Naive thymus-derived CD8-positive, alpha-beta T cell (primary cell): ENCODE results near the gene ACTRT3. TPM values are rescaled to one million over a fixed set of nuclear protein-coding genes. Genes with fewer than 3 reads are reported as not detected.
A peak's percentile ranks its signal among the peaks of the same experiment; 100 is the strongest.

Experiments used
- ATAC-seq, 2 donors: fragments of 150-1000 bp; cut with Tn5 transposase in 1 of 2; sonication (Bioruptor Pico), chemical (Tn5 transposase) in 1 of 2; 1 replicate in 1 of 2; 2 replicates in 1 of 2; pipeline ENCODE4 v1.10.0; 2021; ENCODE audit warnings: mild to moderate bottlenecking in 2 of 2, moderate library complexity in 2 of 2
- POLR2A ChIA-PET: fragments of 350-600 bp; sonication (Branson Sonifier 250); formaldehyde crosslinking; loops from one replicate; lab custom pipeline; 2021; ENCODE audit warnings: antibody characterized with exemption; lab: Charles Lee
- DNase-seq, 10 donors: peaks; one replicate each; pipeline versions ENCODE4 v3.0.0 to v3.0.0-alpha.2; 2020 to 2022
- H3K27ac Mint-ChIP-seq, 10 donors: one replicate each; pipeline ENCODE4 v1.8.0; 2020 to 2022; ENCODE audit warnings: mild to moderate bottlenecking in 10 of 10, mixed read lengths in 10 of 10, moderate library complexity in 4 of 10, inconsistent platforms in 1 of 10
- H3K27me3 Mint-ChIP-seq, 5 donors: one replicate each; pipeline ENCODE4 v1.8.0; 2021 to 2022; ENCODE audit warnings: mixed read lengths in 5 of 5
- H3K36me3 Mint-ChIP-seq, 3 donors: one replicate each; pipeline ENCODE4 v1.8.0; 2020 to 2022; ENCODE audit warnings: mixed read lengths in 3 of 3, mild to moderate bottlenecking in 2 of 3, inconsistent platforms in 1 of 3
- H3K4me1 Mint-ChIP-seq, 4 donors: one replicate each; pipeline ENCODE4 v1.8.0; 2021 to 2022; ENCODE audit warnings: mixed read lengths in 4 of 4
- H3K4me3 Mint-ChIP-seq, 10 donors: one replicate each; pipeline ENCODE4 v1.8.0; 2020 to 2022; ENCODE audit warnings: mild to moderate bottlenecking in 10 of 10, mixed read lengths in 10 of 10, moderate library complexity in 6 of 10, inconsistent platforms in 1 of 10
- H3K9me3 Mint-ChIP-seq, 9 donors: one replicate each; pipeline ENCODE4 v1.8.0; 2020 to 2022; ENCODE audit warnings: mixed read lengths in 9 of 9, mild to moderate bottlenecking in 3 of 9, inconsistent platforms in 1 of 9, moderate library complexity in 1 of 9
- polyA plus RNA-seq, 3 donors: library from polyadenylated mRNA; unstranded; fragments of 300-500 nt; fragmentation: Illumina TruSeq; gene quantifications; one replicate each; pipeline ENCODE4 v1.2.3, GENCODE V29; 2021
- total RNA-seq, 8 experiments: library from RNA in 2 of 8; stranded (reverse) in 2 of 8; gene quantifications; one replicate each; pipeline ENCODE4 v1.2.3 and lab custom pipeline; 2021 to 2026

ACTRT3 gene
- under 1 TPM in 1 of 2 experiments, not detected in 1; 0.29 TPM for total RNA-seq
- polyA plus RNA-seq: under 1 TPM; 0.13 to 0.15 (median 0.14) TPM
- 0.09 to 1.3 (median 0.39) reads per million in 6 experiments for total RNA-seq (lab: John Stamatoyannopoulos, UW)

GRCh38 chr3:169769287-169770181, at the start of gene ACTRT3:
ACTRT3 (minus strand) TSS chr3:169769561; CDS start chr3:169769520, 41 bp downstream.
- peaks cover 0 to 3% (median 0%) of the 10 kb centered on the region in 5 donors for H3K27me3 Mint-ChIP-seq
- H3K36me3 Mint-ChIP-seq: peaks cover 0 to 10% (median 6%) of the 10 kb centered on the region in 3 donors
- peak within 1 kb of the TSS in 9 of 10 donors; percentile 79 to 91 (median 87) for H3K27ac Mint-ChIP-seq
- H3K4me3 Mint-ChIP-seq: peak within 1 kb of the TSS; percentile 83 to 93 (median 90)
- POLR2A ChIA-PET: interaction anchor here (0.6 to 1.8 kb wide), 4 partner anchors 43 to 587 kb away, joined by 3 to 9 read pairs (median 4); partner anchors contain the start of genes LRRC34, LRRIQ4 and SEC62
- peaks cover 0 to 10% (median 3%) of the 10 kb centered on the region in 9 donors for H3K9me3 Mint-ChIP-seq
- H3K4me1 Mint-ChIP-seq: peaks cover 12 to 42% (median 32%) of the 10 kb centered on the region in 4 donors
- peak; percentile 41 to 71 (median 49) for DNase-seq
- ATAC-seq: peak in 1 of 2 donors; percentile 5

GRCh38 chr3:169818316-169818715, 49.0 kb upstream of the ACTRT3 start:
- Mint-ChIP-seq H3K4me1 (peaks cover 8 to 11% (median 9%) of the 10 kb centered on the region in 4 donors), H3K27ac (no peak overlapping the region), H3K27me3 (peaks cover 3 to 28% (median 10%) of the 10 kb centered on the region in 5 donors), H3K9me3 (peaks cover 2 to 26% (median 11%) of the 10 kb centered on the region in 9 donors), H3K36me3 (peaks cover 0 to 6% (median 4%) of the 10 kb centered on the region in 3 donors), H3K4me3 (no peak overlapping the region)
- POLR2A ChIA-PET: no interaction called here
- ATAC-seq (no peak), DNase-seq (no peak)

GRCh38 chr3:169815590-169816150, 46.3 kb upstream of the ACTRT3 start:
- H3K9me3 Mint-ChIP-seq: peaks cover 2 to 26% (median 11%) of the 10 kb centered on the region in 9 donors
- peaks cover 0 to 6% (median 4%) of the 10 kb centered on the region in 3 donors for H3K36me3 Mint-ChIP-seq
- POLR2A ChIA-PET: no interaction called here
- ATAC-seq (no peak), DNase-seq (no peak)
- H3K4me3 Mint-ChIP-seq: no peak overlapping the region
- H3K27ac Mint-ChIP-seq: no peak overlapping the region
- H3K27me3 Mint-ChIP-seq: peaks cover 0 to 4% (median 0%) of the 10 kb centered on the region in 5 donors
- peaks cover 18 to 24% (median 22%) of the 10 kb centered on the region in 4 donors for H3K4me1 Mint-ChIP-seq

GRCh38 chr3:169813757-169814517, 44.6 kb upstream of the ACTRT3 start:
- POLR2A ChIA-PET: interaction anchor here (3.5 kb wide), 1 partner anchor 41 kb away, joined by 21 read pairs; the partner anchor contains the start of gene MYNN
- H3K27ac Mint-ChIP-seq: peak overlapping the region; percentile 42 to 93 (median 78)
- H3K4me1 Mint-ChIP-seq: peaks cover 18 to 24% (median 22%) of the 10 kb centered on the region in 4 donors
- peaks cover 0 to 2% (median 0%) of the 10 kb centered on the region in 5 donors for H3K27me3 Mint-ChIP-seq
- H3K36me3 Mint-ChIP-seq: peaks cover 0 to 6% (median 4%) of the 10 kb centered on the region in 3 donors
- peaks cover 2 to 26% (median 11%) of the 10 kb centered on the region in 9 donors for H3K9me3 Mint-ChIP-seq
- peak overlapping the region; percentile 78 to 93 (median 88) for H3K4me3 Mint-ChIP-seq
- DNase-seq: peak; percentile 48 to 87 (median 74)
- peak; percentile 77 to 86 for ATAC-seq

GRCh38 chr3:169813278-169813677, 43.9 kb upstream of the ACTRT3 start:
- H3K27me3 Mint-ChIP-seq: peaks cover 0 to 2% (median 0%) of the 10 kb centered on the region in 5 donors
- DNase-seq (no peak), ATAC-seq (peak; percentile 1 to 2)
- H3K9me3 Mint-ChIP-seq: peaks cover 2 to 26% (median 11%) of the 10 kb centered on the region in 9 donors
- POLR2A ChIA-PET: interaction anchor here (0.6 to 3.5 kb wide), 5 partner anchors 11 to 154 kb away, joined by 3 to 21 read pairs (median 5); partner anchors contain the start of genes ACTRT3, MYNN and SEC62
- peaks cover 0 to 6% (median 4%) of the 10 kb centered on the region in 3 donors for H3K36me3 Mint-ChIP-seq
- peaks cover 18 to 24% (median 22%) of the 10 kb centered on the region in 4 donors for H3K4me1 Mint-ChIP-seq
- H3K27ac Mint-ChIP-seq: peak overlapping the region; percentile 42 to 93 (median 78)
- H3K4me3 Mint-ChIP-seq: peak overlapping the region; percentile 78 to 93 (median 88)

- Mint-ChIP-seq H3K27me3 (peaks cover 0 to under 1% (median 0%) of the 10 kb centered on the region in 5 donors), H3K9me3 (peaks cover 2 to 23% (median 11%) of the 10 kb centered on the region in 9 donors), H3K27ac (peak within 1 kb of the TSS; percentile 42 to 93 (median 79)), H3K4me3 (peak within 1 kb of the TSS; percentile 78 to 93 (median 88)), H3K4me1 (peaks cover 18 to 24% (median 22%) of the 10 kb centered on the region in 4 donors), H3K36me3 (peaks cover 0 to 6% (median 4%) of the 10 kb centered on the region in 3 donors)
- ATAC-seq (peak; percentile 62 to 71), DNase-seq (peak; percentile 30 to 81 (median 50))
- POLR2A ChIA-PET: interaction anchor here (0.6 to 3.5 kb wide), 6 partner anchors 12 to 154 kb away, joined by 3 to 21 read pairs (median 5); partner anchors contain the start of genes ACTRT3, MYNN, SEC62 and TERC
Measured at GRCh38 chr3:169812332-169813235, 43.2 kb upstream of the ACTRT3 start, which contains the start of the genes LRRC34 and LRRIQ4. LRRC34 (minus strand) TSS chr3:169812904; CDS start chr3:169812548, 356 bp downstream. LRRIQ4 (plus strand) TSS chr3:169812870; CDS start chr3:169821922, 9,052 bp downstream.

- peaks cover 18 to 24% (median 22%) of the 10 kb centered on the region in 4 donors for H3K4me1 Mint-ChIP-seq
- POLR2A ChIA-PET: interaction anchor here (1.1 to 3.5 kb wide), 5 partner anchors 39 to 155 kb away, joined by 3 to 21 read pairs (median 5); partner anchors contain the start of genes ACTRT3, MYNN, SEC62 and TERC
- H3K27ac Mint-ChIP-seq: peak overlapping the region in 8 of 10 donors; percentile 24 to 83 (median 68)
- ATAC-seq: peak; percentile 37 to 48
- H3K27me3 Mint-ChIP-seq: no peaks in the 10 kb centered on the region
- H3K36me3 Mint-ChIP-seq: peaks cover 0 to 6% (median 4%) of the 10 kb centered on the region in 3 donors
- peak in 4 of 10 donors; percentile 19 to 69 (median 27) for DNase-seq
- peak overlapping the region; percentile 78 to 93 (median 88) for H3K4me3 Mint-ChIP-seq
- peaks cover 2 to 19% (median 10%) of the 10 kb centered on the region in 9 donors for H3K9me3 Mint-ChIP-seq
Measured at GRCh38 chr3:169811631-169812331, 42.4 kb upstream of the ACTRT3 start.

- DNase-seq: no peak
- Mint-ChIP-seq H3K4me3 (no peak overlapping the region), H3K4me1 (peaks cover 17 to 24% (median 22%) of the 10 kb centered on the region in 4 donors), H3K9me3 (no peaks in the 10 kb centered on the region), H3K27ac (peak overlapping the region in 2 of 10 donors; percentile 4 to 15), H3K27me3 (no peaks in the 10 kb centered on the region), H3K36me3 (no peaks in the 10 kb centered on the region)
- POLR2A ChIA-PET: interaction anchor here (0.6 to 0.7 kb wide), 2 partner anchors 9 to 796 kb away, joined by 3 to 6 read pairs; no protein-coding TSS in a partner anchor
- ATAC-seq: no peak
Measured at GRCh38 chr3:169809230-169809795, 40.0 kb upstream of the ACTRT3 start.

GRCh38 chr3:169804681-169805080, 35.3 kb upstream of the ACTRT3 start:
- no peak overlapping the region for H3K27ac Mint-ChIP-seq
- H3K27me3 Mint-ChIP-seq: no peaks in the 10 kb centered on the region
- POLR2A ChIA-PET: no interaction called here
- no peak for ATAC-seq
- H3K4me3 Mint-ChIP-seq: no peak overlapping the region
- no peaks in the 10 kb centered on the region for H3K36me3 Mint-ChIP-seq
- no peak for DNase-seq
- H3K4me1 Mint-ChIP-seq: no peaks in the 10 kb centered on the region
- H3K9me3 Mint-ChIP-seq: no peaks in the 10 kb centered on the region
